Epithelial cell of alveolus of lung (primary cell): ENCODE data around the gene CLTCL1. TPM values are rescaled to one million over a fixed set of nuclear protein-coding genes. Genes with fewer than 3 reads are reported as not detected.

Source experiments
- total RNA-seq: library from RNA; depleted of rRNA; stranded (reverse); fragments of >200 nt; gene quantifications from 2 replicates; pipeline ENCODE4 v1.2.1, GENCODE V29; 2015

CLTCL1 gene
- total RNA-seq, result 2.3 and 6.2 TPM in 2 replicates

GRCh38 chr22:19291580-19292457 is at the start of gene CLTCL1:
CLTCL1 (minus strand) TSS chr22:19291719; CDS start chr22:19291641, 78 bp downstream.

GRCh38 chr22:19178657-19179496 is 112.6 kb downstream of the CLTCL1 start, which contains the start of gene SLC25A1:
SLC25A1 (minus strand) TSS chr22:19178736; CDS start chr22:19178673, 63 bp downstream.

GRCh38 chr22:19149991-19150390 is 141.5 kb downstream of the CLTCL1 start, which contains the start of gene GSC2:
GSC2 (minus strand) TSS chr22:19150292; CDS start chr22:19150283, 9 bp downstream.

GRCh38 chr22:19130959-19131684 is 160.4 kb downstream of the CLTCL1 start, which contains the start of gene TSSK2:
TSSK2 (plus strand) TSS chr22:19131308; CDS start chr22:19131400, 92 bp downstream.

Other genes with a start within 250 kb of the CLTCL1 start
- gene DGCR2, start 169.3 kb downstream of the CLTCL1 start, total RNA-seq, result 37.4 and 66.0 TPM in 2 replicates
- gene TSSK2, start 160.4 kb downstream of the CLTCL1 start, total RNA-seq, result not detected in 2 replicates
- 17.8 and 22.6 TPM in 2 replicates for gene ESS2, start 147.1 kb downstream of the CLTCL1 start, total RNA-seq
- gene GSC2, start 141.4 kb downstream of the CLTCL1 start, total RNA-seq, result not detected in 2 replicates
- 110 and 235 TPM in 2 replicates for gene SLC25A1, start 113.0 kb downstream of the CLTCL1 start, total RNA-seq
- 15.9 and 19.0 TPM in 2 replicates for gene HIRA, start 140.0 kb upstream of the CLTCL1 start, total RNA-seq
- gene MRPL40, start 140.8 kb upstream of the CLTCL1 start, total RNA-seq, result 35.9 and 42.6 TPM in 2 replicates
- gene C22orf39, start 156.0 kb upstream of the CLTCL1 start, total RNA-seq, result 22.2 and 33.3 TPM in 2 replicates
- 31.2 and 56.4 TPM in 2 replicates for gene UFD1, start 187.5 kb upstream of the CLTCL1 start, total RNA-seq
- gene CDC45, start 188.2 kb upstream of the CLTCL1 start, total RNA-seq, result 8.1 and 28.2 TPM in 2 replicates
- 11.2 and 15.8 TPM in 2 replicates for gene CLDN5, start 232.7 kb upstream of the CLTCL1 start, total RNA-seq